WI38 (cell line): ENCODE results near the gene PPL.

ENCODE experiments used
- H3K4me3 ChIP-seq: 2 replicates; pipeline ENCODE4 v1.5.1; 2011; ENCODE audit warnings: low read depth, mild to moderate bottlenecking, control low read depth, low read length
- TF ChIP-seq, protein P1 (sequence below): IDR thresholded peaks from 2 replicates; pipeline ENCODE4 v1.5.1; 2012; ENCODE audit warnings: low read depth, mild to moderate bottlenecking, control low read depth, low read length

PPL gene

DNA sequence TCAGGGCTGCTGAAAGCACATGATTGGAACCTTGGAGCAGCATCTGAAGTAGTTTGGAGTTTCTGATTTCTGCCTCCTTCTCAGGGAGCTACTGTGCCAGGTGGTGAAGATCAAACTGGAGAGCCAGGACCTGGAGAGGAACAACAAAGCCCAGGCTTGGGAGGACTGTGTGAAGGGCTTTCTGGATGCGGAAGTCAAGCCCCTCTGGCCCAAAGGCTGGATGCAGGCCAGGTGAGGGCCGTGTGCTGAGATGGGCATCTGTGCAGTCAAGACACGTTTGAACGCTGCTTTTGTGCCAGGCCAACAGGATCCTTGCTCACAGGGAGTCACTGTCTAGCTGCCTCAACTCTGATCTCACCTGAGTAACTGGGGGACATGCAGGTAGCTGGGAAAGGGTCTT lies 65.9 kb downstream of the PPL start:
- TF ChIP-seq, protein P1, sequence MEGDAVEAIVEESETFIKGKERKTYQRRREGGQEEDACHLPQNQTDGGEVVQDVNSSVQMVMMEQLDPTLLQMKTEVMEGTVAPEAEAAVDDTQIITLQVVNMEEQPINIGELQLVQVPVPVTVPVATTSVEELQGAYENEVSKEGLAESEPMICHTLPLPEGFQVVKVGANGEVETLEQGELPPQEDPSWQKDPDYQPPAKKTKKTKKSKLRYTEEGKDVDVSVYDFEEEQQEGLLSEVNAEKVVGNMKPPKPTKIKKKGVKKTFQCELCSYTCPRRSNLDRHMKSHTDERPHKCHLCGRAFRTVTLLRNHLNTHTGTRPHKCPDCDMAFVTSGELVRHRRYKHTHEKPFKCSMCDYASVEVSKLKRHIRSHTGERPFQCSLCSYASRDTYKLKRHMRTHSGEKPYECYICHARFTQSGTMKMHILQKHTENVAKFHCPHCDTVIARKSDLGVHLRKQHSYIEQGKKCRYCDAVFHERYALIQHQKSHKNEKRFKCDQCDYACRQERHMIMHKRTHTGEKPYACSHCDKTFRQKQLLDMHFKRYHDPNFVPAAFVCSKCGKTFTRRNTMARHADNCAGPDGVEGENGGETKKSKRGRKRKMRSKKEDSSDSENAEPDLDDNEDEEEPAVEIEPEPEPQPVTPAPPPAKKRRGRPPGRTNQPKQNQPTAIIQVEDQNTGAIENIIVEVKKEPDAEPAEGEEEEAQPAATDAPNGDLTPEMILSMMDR = no peak
- H3K4me3 ChIP-seq = no peak overlapping the region

DNA sequence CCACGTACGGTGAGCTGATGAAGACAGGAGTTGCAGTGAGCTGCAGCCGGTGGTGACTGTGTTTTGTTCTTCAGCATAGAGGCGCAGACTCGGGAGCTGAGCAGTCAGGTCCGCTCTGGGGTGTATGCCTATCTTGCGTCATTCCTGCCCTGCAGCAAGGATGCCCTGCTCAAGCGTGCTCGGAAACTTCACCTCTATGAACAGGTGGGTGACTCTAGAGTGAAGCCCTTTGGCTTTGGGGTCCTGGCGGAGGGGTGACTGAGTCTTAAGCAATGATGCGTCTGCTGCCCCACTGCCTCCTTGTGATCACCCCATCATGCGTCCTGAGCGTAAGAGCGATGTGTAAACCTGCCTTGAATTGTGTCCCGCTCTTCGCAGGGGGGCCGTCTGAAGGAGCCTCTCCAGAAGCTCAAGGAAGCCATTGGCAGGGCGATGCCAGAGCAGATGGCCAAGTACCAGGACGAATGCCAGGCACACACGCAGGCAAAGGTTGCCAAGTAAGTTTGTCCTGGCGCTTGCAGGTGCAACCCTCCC lies 66.7 kb downstream of the PPL start:
- TF ChIP-seq, protein P1 = no peak

DNA sequence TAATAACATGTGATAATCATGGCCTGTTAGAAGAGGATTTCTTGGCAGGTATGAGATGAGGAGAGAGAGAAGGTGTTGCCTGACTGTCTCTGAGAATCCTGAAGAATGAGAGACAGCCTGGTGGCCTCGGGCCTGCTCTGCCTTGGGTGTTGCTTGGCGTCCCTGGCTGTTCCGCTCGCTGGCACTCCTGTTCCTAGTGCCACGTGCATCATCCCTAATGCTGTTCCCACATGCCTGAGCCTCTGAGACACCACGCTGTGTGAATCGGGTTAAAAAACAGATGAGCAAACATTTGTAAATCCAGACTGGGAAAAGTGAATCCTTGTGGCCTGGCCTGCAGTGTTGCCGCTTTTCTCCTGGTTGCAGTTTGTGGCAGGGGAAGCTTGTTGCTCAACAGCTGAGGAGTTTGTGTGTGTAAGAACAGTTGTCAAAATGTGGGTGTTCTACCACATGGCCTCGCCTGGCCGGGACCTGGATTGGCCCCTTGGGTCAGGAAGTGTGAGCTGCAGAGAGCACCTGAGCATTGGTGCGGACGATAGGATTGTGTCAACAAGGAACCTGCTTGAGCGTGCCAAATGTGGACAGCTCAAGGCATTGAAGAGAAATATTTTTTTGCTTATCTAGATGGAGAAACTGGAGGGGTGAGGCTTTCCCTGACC lies 67.7 kb downstream of the PPL start:
- no peak overlapping the region for H3K4me3 ChIP-seq
- TF ChIP-seq, protein P1 = no peak

More for the DNA sequence above, 66.7 kb downstream of the PPL start:
- H3K4me3 ChIP-seq = no peak overlapping the region

DNA sequence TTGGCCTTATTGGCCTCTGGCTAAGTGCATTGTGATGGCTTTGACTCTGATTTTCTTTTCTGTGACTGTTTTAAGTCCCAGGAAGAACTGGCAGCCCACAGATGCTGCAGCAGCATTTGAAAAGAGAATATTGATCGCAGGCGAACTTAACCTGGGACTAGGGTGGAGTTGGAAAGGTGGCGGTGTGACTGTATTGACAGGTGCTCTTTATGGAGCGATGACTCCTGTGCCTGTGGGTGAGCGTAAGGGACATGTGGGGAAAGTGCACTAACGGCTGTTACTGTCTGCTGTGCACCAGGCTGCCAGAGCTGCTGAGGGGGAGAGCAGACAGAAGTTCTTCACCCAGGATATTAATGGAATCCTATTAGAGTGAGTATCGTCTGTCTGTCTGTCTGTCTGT lies 68.4 kb downstream of the PPL start:
- no peak overlapping the region for H3K4me3 ChIP-seq
- TF ChIP-seq, protein P1 = no peak

DNA sequence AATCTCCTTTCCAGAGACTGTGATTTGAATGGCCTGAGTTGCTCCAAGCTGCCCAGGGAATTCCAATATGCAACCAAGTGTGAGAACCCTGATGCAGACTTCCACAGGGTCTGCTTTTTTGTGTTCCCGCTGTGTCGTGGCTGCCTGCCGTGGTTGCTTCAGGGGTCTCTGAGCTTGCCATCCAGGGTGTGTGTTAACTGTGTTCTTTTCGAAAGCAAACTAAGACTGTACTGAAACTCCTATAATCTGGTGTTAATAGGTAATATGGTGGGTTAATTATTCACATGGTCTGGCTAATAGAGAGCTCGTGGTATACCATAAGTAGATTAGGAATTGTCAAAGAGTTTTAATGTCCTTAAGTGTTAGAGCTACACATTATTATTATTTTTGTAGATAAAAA lies 68.9 kb downstream of the PPL start:
- no peak overlapping the region for H3K4me3 ChIP-seq
- TF ChIP-seq, protein P1 = no peak

DNA sequence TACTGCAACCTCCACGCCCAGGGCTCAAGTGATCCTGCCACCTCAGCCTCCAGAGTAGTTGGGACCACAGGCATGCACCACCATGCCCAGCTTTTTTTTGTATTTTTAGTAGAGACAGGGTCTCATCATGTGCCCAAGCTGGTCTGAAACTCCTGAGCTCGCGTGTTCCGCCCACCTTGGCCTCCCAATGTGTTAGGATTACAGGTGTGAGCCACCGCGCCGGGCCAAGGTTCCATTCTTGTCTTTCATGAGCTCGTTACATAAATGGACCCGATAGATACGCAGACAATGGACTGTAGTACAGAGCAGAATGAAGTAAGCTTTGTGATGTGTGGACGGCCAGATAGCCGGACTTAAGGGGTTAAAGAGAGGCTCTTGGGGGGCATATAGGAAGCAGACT lies 70.4 kb downstream of the PPL start:
- H3K4me3 ChIP-seq = no peak overlapping the region
- TF ChIP-seq, protein P1 = no peak

DNA sequence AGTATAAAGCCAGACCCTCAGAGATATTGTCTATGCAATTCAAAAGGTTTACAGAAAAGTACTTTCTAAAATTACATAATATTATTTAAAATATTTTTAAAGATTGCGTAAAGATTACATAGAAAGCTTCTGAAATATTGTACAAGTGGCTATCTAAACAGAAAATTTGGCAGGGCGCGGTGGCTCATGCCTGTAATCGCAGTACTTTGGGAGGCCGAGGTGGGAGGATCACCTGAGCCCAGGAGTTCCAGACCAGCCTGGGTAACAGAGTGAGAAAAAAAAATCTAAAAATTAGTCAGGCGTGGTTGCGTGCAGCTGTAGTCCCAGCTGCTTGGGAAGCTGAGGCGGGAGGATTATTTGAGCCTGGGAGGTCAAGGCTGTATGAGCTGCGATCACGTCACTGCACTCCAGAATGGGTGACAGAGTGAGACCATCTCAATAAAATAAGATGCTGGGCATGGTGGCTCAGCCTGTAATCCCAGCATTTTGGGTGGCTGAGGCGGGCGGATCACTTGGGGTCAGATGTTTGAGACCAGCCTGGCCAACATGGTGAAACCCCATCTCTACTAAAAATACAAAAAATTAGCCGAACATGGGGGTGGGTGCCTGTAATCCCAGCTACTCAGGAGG lies 71.6 kb downstream of the PPL start:
- no peak overlapping the region for H3K4me3 ChIP-seq
- TF ChIP-seq, protein P1 = no peak
